Sigmoid colon (tissue), 7 donors: Measurements from ENCODE around the gene SLC41A1. TPM values are rescaled to one million over a fixed set of nuclear protein-coding genes. Genes with fewer than 3 reads are reported as not detected.

Source experiments
- DNase-seq: peaks from one replicate; pipeline ENCODE4 v3.0.0-alpha.2; 2019
- H3K27ac ChIP-seq, 4 donors: fragments of 200-600 bp; sonication (generic); one replicate each; pipeline ENCODE4 v1.5.1; 2016 to 2019; ENCODE audit warnings: mild to moderate bottlenecking in 1 of 4
- H3K27me3 ChIP-seq, 3 donors: fragments of 200-600 bp; sonication (generic); one replicate each; pipeline ENCODE4 v1.5.1; 2019; ENCODE audit warnings: mild to moderate bottlenecking in 1 of 3
- H3K36me3 ChIP-seq, 4 donors: fragments of 200-600 bp; sonication (generic); one replicate each; pipeline ENCODE4 v1.5.1; 2016 to 2019
- H3K4me1 ChIP-seq, 4 donors: fragments of 200-600 bp; sonication (generic); one replicate each; pipeline ENCODE4 v1.5.1; 2017 to 2019
- H3K4me3 ChIP-seq, 4 donors: fragments of 200-600 bp; sonication (generic); one replicate each; pipeline ENCODE4 v1.5.1; 2017 to 2019; ENCODE audit warnings: mild to moderate bottlenecking in 2 of 4, moderate library complexity in 1 of 4
- H3K9me3 ChIP-seq, 4 donors: fragments of 200-600 bp in 3 of 4; sonication (generic) in 3 of 4; one replicate each; pipeline versions ENCODE4 v1.5.1 to v1.6.1; 2013 to 2019
- EP300 ChIP-seq, 4 donors: sonication (generic); formaldehyde crosslinking; IDR thresholded peaks; one replicate each; pipeline ENCODE4 v1.6.1; 2017; ENCODE audit warnings: antibody characterized with exemption in 4 of 4
- POLR2A ChIP-seq, 2 donors: fragments of 450-650 bp; IDR thresholded peaks; one replicate each; pipeline ENCODE4 v1.6.1; 2016; ENCODE audit warnings: antibody characterized with exemption in 2 of 2, mild to moderate bottlenecking in 2 of 2, moderate library complexity in 2 of 2
- POLR2AphosphoS5 ChIP-seq, 4 donors: sonication (generic); formaldehyde crosslinking; IDR thresholded peaks; one replicate each; pipeline ENCODE4 v1.6.1; 2017; ENCODE audit warnings: antibody characterized with exemption in 4 of 4
- WGBS, 2 donors: extraction: QIAGEN DNeasy Blood & Tissue Kit; methylation state at CpG; one replicate each; pipeline ENCODE4 v1.1.7; 2013; 5-methylcytosine and 5-hydroxymethylcytosine counted together
- intact Hi-C: fragments of 100-400 bp; cut with DNase I; formaldehyde crosslinking; loops from one replicate; pipeline ENCODE4 v1.15.1; 2023
- polyA plus RNA-seq, 3 donors: library from polyadenylated mRNA; stranded (reverse); fragments of 200-250 nt; gene quantifications; one replicate each; pipeline ENCODE4 v1.2.3, GENCODE V29; 2013
- total RNA-seq, 4 donors: library from RNA; depleted of rRNA; stranded (reverse); fragments of >200 nt; gene quantifications; one replicate each; pipeline ENCODE4 v1.1.0, GENCODE V29; 2016
- TF ChIP-seq, protein P1 (sequence below), 4 experiments: fragments of 450-650 bp in 3 of 4; fragments of 200-600 bp in 1 of 4; IDR thresholded peaks; one replicate each; pipeline ENCODE4 v1.5.1; 2016 to 2019; ENCODE audit warnings: antibody characterized with exemption in 4 of 4, mild to moderate bottlenecking in 3 of 4, moderate library complexity in 2 of 4
- donor health status: healthy with polysubstance abuse.
- donor health status: Bipolar disorder and iron deficiency.
- donor health status: healthy.

Gene SLC41A1
- total and polyA plus RNA-seq, 7 donors = 1.8 to 46.3 (median 11.4) TPM

DNA sequence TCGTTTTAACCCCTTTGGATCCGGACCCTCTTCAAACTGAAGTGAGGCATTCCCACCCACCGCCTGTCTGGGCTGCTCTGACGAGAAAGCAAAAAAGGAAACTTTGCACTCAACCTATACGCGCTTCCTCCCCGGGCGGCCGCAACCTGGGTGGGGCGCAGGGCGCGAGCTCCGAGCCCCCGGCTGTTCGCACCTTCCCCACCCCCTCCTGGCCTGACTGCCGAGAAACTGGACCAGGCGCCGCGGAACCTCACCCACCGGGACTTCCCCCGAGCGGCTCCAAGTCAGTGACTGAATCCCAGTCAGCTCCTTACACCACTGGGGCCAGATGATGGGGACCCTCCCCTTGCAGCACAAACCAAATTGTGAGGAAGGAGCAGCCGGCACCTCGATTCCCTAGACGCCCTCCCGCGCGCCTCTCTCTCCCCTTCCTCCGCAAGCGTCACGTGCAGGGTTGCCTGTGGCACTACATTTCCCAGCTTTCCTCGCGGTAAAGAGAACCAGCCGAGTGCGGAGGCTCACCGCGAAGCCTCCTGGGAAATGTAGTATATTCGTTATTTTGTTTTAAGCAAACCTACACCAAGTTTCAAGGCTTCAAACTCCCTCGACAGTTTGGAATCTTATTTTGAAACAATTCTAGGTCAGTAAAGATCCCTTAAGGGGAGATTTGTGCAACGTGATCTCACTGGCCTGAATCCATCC is 37.8 kb downstream of the SLC41A1 start, which contains the start of gene RAB29:
Gene RAB29 (minus strand): TSS at position 468 of the 702 bp plus-strand sequence. CDS start 526 bp downstream, outside the sequence.
- Histone ChIP-seq H3K27me3 (no peaks in the 10 kb centered on the region), H3K27ac (peak within 1 kb of the TSS; percentile 49 to 80 (median 70)), H3K36me3 (no peaks in the 10 kb centered on the region), H3K4me3 (peak within 1 kb of the TSS; percentile 50 to 86 (median 74)), H3K4me1 (peaks cover 0 to 17% (median 9%) of the 10 kb centered on the region in 4 donors), H3K9me3 (no peaks in the 10 kb centered on the region)
- WGBS, 2 donors = 0% methylated on average over 40 of the region's 40 CpGs
- intact Hi-C loops = loop anchor here (2.0 kb wide), 2 partner anchors 24 to 38 kb away; partner anchors contain the start of genes NUCKS1 and SLC41A1
- TF ChIP-seq EP300 (IDR thresholded peaks at IDR 0.05) (no peak), POLR2A (IDR thresholded peaks at IDR 0.05) (peak in 1 of 2 donors; percentile 44), POLR2AphosphoS5 (IDR thresholded peaks at IDR 0.05) (peak; percentile 59 to 85 (median 72))
- TF ChIP-seq, protein P1, sequence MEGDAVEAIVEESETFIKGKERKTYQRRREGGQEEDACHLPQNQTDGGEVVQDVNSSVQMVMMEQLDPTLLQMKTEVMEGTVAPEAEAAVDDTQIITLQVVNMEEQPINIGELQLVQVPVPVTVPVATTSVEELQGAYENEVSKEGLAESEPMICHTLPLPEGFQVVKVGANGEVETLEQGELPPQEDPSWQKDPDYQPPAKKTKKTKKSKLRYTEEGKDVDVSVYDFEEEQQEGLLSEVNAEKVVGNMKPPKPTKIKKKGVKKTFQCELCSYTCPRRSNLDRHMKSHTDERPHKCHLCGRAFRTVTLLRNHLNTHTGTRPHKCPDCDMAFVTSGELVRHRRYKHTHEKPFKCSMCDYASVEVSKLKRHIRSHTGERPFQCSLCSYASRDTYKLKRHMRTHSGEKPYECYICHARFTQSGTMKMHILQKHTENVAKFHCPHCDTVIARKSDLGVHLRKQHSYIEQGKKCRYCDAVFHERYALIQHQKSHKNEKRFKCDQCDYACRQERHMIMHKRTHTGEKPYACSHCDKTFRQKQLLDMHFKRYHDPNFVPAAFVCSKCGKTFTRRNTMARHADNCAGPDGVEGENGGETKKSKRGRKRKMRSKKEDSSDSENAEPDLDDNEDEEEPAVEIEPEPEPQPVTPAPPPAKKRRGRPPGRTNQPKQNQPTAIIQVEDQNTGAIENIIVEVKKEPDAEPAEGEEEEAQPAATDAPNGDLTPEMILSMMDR (IDR thresholded peaks at IDR 0.05) = no peak
- peak; percentile 92 for DNase-seq

DNA sequence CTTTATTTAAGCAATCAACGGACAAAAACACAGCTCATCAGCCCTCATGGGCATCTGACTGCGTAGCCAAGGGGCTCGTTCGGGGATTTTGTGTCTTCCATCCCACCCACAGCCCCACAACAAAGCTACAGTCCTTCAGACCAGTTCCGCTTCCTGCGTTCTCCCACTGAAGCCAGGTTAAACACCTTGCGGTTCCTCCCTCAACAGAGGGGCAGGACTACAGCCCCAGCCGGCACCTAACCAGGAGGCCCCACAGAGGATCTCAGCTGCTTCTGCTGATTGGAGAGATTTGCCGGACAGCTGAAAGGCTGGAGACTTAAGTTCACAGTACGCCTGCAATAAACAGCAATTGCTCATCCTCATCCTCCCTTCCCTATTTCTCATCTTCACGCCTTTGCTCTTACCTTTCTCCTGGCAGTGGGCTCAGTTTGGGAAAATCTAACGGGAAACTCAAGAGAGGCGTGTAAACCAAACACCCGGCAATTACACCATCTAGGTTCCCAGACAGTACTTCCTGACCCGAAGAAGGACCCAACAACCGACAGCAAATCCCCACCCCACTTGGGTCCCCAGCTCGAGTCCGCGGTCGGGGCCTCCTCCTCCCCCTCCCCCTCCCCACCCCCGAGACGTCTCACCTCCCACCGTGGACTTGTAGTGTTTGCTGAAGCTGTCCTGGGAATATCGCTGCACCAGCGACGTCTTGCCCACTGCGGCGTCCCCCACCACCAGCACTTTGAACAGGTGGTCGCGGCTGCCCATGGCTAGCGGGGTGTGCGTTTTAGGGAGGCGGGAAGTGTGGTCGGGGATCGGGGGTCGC is 38.6 kb downstream of the SLC41A1 start:
- 12 to 13% methylated on average over 36 of the region's 36 CpGs for WGBS, 2 donors
- Histone ChIP-seq H3K4me3 (peak overlapping the region; percentile 50 to 86 (median 74)), H3K9me3 (no peaks in the 10 kb centered on the region), H3K36me3 (no peaks in the 10 kb centered on the region), H3K4me1 (peaks cover 0 to 24% (median 14%) of the 10 kb centered on the region in 4 donors), H3K27me3 (no peaks in the 10 kb centered on the region), H3K27ac (peak overlapping the region; percentile 49 to 80 (median 70))
- intact Hi-C loops = loop anchor here (2.0 kb wide), 2 partner anchors 24 to 38 kb away; partner anchors contain the start of genes NUCKS1 and SLC41A1
- DNase-seq = no peak
- TF ChIP-seq, protein P1 (IDR thresholded peaks at IDR 0.05) = no peak
- no peak for TF ChIP-seq EP300 (IDR thresholded peaks at IDR 0.05)

DNA sequence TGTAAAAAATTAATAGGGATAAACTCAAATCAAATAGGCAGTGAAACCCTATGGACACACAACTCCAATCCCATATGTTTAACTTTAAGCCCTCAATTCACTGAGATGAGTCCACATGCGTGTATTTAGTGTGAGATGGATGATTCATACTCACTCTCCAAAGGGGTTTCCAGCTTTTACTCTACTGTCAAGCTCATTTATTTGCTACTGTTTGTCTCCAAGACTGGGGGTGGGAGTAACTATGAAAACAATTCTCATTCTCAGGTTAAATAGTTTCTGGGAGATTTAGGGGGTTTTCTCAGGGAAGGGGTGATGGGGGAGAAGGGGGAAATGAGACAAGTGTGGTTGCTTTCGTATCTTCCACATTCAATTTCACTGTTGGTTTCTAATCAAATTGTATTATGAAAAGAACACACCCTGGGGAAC is 40.4 kb downstream of the SLC41A1 start:
- no peaks in the 10 kb centered on the region for H3K36me3 ChIP-seq
- H3K4me3 ChIP-seq = no peak overlapping the region
- TF ChIP-seq, protein P1 (IDR thresholded peaks at IDR 0.05) = no peak
- TF ChIP-seq POLR2A (IDR thresholded peaks at IDR 0.05) (no peak), EP300 (IDR thresholded peaks at IDR 0.05) (no peak)
- 73 to 90% methylated on average over 2 of the region's 2 CpGs for WGBS, 2 donors
- peaks cover 0 to 28% (median 18%) of the 10 kb centered on the region in 4 donors for H3K4me1 ChIP-seq
- DNase-seq = no peak
- no peak overlapping the region for H3K27ac ChIP-seq
- no peaks in the 10 kb centered on the region for H3K27me3 ChIP-seq
- intact Hi-C loops = no loop called here
- no peaks in the 10 kb centered on the region for H3K9me3 ChIP-seq

DNA sequence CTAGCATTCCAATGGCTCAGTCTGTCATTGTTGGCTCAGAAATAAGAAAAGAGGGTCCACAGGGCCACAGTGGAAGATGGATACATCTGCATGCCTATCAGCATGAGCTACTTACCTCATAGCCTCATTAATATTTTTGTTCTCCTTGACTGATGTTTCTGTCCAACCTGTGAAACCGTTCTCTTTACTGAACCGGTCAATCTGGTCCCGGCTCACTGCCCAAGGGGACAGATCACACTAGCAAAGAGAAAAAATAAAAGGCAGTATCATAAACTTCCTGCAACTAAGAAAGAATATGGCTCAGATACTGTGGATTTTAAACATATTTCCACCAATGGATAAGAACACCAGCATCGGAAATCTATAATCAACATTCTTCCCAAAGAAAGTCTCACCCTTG is 42.4 kb downstream of the SLC41A1 start:
- intact Hi-C loops = no loop called here
- no peak overlapping the region for H3K4me3 ChIP-seq
- TF ChIP-seq, protein P1 (IDR thresholded peaks at IDR 0.05) = no peak
- TF ChIP-seq POLR2A (IDR thresholded peaks at IDR 0.05) = no peak
- no peaks in the 10 kb centered on the region for H3K36me3 ChIP-seq
- H3K27ac ChIP-seq = peak overlapping the region in 1 of 4 donors; percentile 64
- H3K9me3 ChIP-seq = no peaks in the 10 kb centered on the region
- H3K4me1 ChIP-seq = peaks cover 0 to 24% (median 18%) of the 10 kb centered on the region in 4 donors
- H3K27me3 ChIP-seq = no peaks in the 10 kb centered on the region
- DNase-seq = no peak
- WGBS, 2 donors = 92 to 94% methylated on average over 4 of the region's 4 CpGs
